H1 (cell line): Measurements from ENCODE around the gene GALNT9. TPM values are rescaled to one million over a fixed set of nuclear protein-coding genes. Genes with fewer than 3 reads are reported as not detected.

Source experiments
- KDM1A ChIP-seq: fragments of 200-600, 300-600 bp; sonication (generic); IDR thresholded peaks from 2 replicates; pipeline ENCODE4 v1.7.1; 2016; ENCODE audit warnings: mild to moderate bottlenecking, low read length, borderline replicate concordance
- NRF1 ChIP-seq: IDR thresholded peaks from 2 replicates; pipeline ENCODE4 v1.6.1; 2011; ENCODE audit warnings: mild to moderate bottlenecking, low read depth, low read length, improper control_type of control experiment
- PHF8 ChIP-seq: fragments of 200-600 bp; sonication (generic); conservative IDR thresholded peaks from 2 replicates; pipeline ENCODE4 v1.7.1; 2012; ENCODE audit warnings: low read depth, mild to moderate bottlenecking, inconsistent platforms, low read length, moderate library complexity
- SP4 ChIP-seq: IDR thresholded peaks from 2 replicates; pipeline ENCODE4 v1.6.1; 2012; ENCODE audit warnings: low read length, inconsistent platforms
- polyA plus RNA-seq, 7 experiments: library from polyadenylated mRNA; depleted of rRNA in 3 of 7; stranded (reverse) in 5 of 7; unstranded in 2 of 7; fragments of >200 nt in 5 of 7; fragments of 200-250 nt in 2 of 7; gene quantifications; 1 replicate in 5 of 7; 2 replicates in 1 of 7; 4 replicates in 1 of 7; pipeline versions ENCODE4 v1.2.1 to v1.2.3, GENCODE V29; 2011 to 2013; ENCODE audit warnings: missing spikeins in 2 of 7, mixed read lengths in 2 of 7
- total RNA-seq: library from RNA; stranded (reverse); fragmentation: NEBNext Ultra II Directional; extraction: Animal tissue kit (Norgen Biotek cat#: 25700); gene quantifications from 2 replicates; pipeline ENCODE4 v1.2.1, GENCODE V29; 2021

The GALNT9 gene
- total and polyA plus RNA-seq, 2 of the 8 experiments (the other 6 are each of a cell fraction or from before 2014, with no cell fraction given): 2.0 to 3.6 TPM

- TF ChIP-seq KDM1A (no peak), SP4 (no peak), NRF1 (no peak), PHF8 (no peak)
Measured at GRCh38 chr12:132326646-132327045, 2.7 kb downstream of the GALNT9 start (continued).
